NAMALWA (cell line): ENCODE measurements around the gene CISD1.

Experiments used
- DNase-seq: peaks from one replicate; pipeline ENCODE4 v3.0.0-alpha.2; 2015; ENCODE audit warnings: low spot score

CISD1 gene

DNA sequence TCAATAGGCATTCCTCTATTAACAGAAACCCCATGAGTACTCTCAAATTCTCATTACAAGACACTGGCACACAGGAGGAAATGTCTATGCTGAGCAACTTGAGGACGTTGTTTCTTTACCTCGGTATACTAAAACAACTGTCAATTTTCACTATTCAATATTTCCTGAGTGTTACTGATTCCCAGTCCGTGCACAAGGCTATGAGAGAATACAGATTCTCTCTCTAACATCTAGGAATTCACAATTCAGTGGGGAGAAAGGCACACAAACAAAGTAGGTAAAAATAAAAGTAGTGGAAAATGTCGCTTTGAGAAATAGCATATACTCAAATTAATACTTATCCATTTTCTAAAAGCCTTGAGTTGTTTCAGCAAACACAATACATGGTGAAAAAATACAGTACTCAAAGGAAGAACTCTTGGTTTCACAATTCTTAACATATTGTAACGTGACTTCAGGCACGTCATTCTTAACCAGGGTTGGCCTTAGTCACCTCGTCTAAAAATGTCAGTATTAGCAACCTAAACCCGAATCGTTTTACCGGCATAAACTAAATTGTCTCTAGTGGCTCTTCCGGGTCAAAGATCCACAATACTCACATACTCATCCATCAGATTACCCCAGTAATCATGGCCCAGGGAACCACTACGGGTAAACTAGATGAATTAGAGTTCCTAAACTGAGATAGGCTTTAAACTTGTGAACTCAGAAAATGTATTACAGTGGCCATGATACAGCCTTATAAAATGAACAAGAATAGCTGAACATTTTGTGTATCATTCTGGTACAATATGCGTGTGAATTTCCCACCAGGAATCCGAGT, 2.7 kb upstream of the CISD1 start:
- peak; percentile 84 for DNase-seq

DNA sequence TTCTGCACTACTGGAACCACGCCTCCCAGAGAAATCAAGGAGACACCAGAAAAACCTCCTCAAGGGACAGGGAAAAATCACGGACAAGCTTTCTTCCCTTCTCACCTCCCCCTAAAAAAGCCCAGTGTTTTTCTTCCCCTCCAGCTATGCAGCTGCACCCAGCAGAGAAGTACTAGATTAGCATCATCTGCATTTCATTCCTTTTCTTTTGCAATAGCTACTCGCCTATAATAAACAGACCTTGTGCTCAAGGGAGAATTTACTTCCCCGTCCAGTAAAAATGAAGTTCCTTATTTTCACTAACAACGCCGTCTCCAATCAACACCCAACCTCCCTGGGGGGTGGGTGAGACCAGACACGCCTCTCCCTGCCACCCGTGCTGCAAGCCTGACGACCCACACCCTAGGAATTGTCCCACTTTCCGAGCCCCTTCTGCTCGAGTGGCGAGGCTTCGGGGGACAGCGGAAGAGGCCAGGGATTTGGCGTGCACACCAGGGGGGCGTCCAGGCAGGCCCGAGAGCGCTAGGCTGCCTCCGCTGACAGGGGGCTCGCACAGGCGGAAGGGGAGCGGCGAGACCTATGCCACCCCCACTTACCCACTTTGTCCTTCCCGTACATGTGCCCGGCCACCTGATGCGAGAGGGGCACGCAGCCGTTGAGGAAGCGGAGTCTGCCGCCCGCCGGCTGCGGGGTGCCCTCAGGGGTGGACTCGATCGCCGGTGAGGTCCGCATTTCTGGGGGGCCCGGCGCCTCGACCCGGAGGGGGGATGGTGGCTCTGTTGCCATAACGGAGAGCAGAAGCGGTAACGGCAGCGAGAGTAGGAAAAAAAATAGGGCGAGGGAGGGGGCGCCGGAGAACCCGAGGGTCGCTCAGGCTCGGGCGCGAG, 1.9 kb upstream of the CISD1 start:
- DNase-seq: peak; percentile 87

GRCh38 chr10:58267713-58268453, 1.1 kb upstream of the CISD1 start, which contains the start of gene IPMK:
Gene IPMK (minus strand): TSS chr10:58267894. CDS start chr10:58267611, 283 bp downstream.
- DNase-seq: peak; percentile 94

- DNase-seq: no peak
These were observed 462 bp upstream of the CISD1 start for GRCh38 chr10:58268454-58268945.

- DNase-seq: no peak
These were observed 874 bp downstream of the CISD1 start for GRCh38 chr10:58269782-58270290.

- DNase-seq: no peak
These were observed 6.3 kb downstream of the CISD1 start for GRCh38 chr10:58275261-58275660.

DNA sequence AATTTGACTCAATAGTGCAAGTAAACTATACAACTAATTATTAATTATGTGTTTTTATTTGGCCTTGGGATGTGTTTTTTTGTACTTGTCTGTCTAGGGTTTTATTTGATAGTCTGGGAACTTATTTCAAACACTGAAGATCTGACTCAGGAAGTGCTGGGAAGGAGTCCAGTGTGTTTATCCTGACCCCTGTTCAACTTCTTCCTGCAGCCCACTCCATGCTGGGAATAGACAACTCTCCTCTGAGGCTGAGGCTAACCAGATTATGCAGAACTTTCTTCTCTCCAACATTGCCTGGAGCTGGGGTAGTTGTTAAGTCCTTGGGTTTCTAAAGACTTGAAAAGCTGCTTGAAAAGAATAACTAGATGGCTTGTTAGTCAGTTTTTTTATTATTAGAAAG, 6.9 kb downstream of the CISD1 start:
- no peak for DNase-seq

GRCh38 chr10:58278274-58278961, 9.5 kb downstream of the CISD1 start:
- no peak for DNase-seq

DNA sequence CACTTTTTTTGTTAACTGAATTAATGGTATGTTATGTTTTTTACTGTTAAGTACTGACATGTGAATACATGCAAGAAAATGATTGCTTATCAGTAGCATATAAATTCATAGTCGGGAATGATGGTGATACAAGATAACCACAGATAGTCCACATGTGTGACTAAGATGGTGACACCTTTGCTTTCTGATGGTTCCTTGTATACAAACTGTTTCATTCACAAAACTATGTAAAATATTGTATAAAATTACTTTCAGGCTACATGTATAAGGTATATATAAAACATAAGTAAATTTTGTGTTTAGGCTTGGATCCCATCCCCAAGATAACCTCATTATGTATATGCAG, 10.0 kb downstream of the CISD1 start:
- no peak for DNase-seq

DNA sequence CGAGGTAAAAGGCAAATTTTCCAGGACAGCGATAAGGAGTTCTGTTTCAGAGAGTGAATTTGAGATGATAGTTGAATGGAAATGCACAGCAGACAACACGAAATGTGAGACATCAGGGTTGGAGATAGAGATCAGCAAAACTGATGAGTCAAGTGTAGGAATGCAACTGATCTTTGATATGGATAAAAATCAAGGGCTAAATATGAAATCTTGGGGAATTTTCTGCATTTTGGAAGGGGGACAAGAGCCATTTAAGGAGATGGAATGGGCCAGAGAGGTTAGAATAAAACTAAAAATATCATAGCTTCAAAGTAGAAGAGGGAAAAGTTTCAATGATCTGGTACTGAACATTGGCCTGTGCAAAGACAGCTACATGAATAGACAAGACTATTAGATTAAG, 11.5 kb downstream of the CISD1 start:
- DNase-seq: no peak

DNA sequence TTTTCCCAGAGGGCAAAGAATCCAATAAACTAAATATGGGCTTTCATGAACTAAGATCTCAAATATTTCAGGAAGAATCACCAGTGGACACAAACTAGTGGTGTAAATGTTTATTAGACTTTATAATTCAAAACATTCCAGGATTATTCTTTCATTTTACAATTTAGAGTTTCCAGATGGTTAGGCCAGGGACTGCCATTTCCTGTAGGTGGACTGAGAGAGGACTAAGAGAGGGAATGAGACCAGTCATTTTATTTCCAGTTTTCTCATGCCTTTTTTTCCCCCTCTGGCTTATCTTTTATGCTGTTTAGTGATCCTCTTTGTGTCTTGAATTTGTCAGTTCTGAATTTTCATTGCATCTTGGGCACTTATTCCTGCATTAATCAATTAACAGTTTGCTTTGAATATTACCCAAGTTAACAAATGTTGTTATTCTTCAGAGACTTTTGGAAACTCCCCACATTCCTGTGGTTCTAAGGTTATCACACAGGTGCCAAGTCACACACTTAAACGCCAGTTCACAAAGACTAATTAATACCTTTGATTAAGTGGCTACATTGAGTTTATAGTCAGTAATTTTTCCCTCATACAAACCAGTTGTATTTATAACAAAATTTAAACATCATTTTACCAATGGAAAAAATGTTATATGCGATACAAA, 12.3 kb downstream of the CISD1 start:
- DNase-seq: no peak

- DNase-seq: no peak
These were observed 13.7 kb downstream of the CISD1 start for GRCh38 chr10:58282615-58283014.

DNA sequence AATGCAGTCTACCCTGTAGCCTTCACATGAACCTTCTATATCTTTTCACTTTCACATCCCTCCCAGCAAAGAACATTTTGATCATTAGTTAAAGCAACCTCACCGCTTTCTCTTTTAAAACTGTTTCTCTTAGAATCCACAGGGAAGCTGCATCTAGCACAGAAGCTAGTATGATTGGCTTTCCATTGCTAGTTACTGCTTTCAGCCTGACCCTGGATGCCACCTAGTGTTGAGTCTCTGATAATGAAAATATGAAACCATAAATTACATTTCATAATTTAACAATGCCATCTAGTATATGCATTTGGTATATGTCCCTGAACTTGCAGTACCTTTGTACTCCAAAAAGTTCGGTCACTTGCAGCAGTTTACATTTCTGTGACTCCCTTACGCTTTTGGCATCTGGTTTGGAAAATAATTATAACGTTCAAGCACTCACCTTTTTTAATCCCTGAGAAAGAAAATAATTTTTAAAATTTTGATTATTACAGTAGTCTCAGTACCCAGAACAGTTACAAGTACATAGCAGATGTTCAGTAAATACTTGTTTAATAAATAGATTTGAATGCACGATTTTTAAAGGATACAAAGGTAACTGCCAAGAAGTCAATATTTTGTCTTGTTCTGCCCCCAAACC, 22.7 kb downstream of the CISD1 start:
- peak; percentile 68 for DNase-seq

DNA sequence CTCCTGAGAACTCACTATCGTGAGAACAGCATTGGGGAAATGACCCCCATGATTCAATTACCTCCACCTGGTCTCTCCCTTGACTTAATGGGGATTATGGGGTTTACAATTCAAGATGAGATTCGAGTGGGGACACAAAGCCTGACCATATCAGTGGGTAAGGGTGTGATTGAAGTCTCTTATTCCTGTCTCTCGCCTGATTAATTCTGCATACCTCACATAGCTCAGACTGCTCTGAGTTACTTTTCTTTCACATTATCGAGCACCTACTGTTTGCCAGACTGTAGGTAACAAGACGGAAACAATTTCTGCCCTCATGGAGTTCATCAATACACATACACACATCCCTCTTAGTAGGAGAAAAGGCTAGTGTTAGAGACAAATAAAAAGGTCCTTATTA, 25.0 kb downstream of the CISD1 start:
- DNase-seq: no peak

- peak; percentile 84 for DNase-seq
These were observed 30.6 kb downstream of the CISD1 start for GRCh38 chr10:58299580-58299979.

- no peak for DNase-seq
These were observed 31.7 kb downstream of the CISD1 start for GRCh38 chr10:58300676-58301075.

GRCh38 chr10:58302254-58302653, 33.3 kb downstream of the CISD1 start:
- DNase-seq: no peak

DNA sequence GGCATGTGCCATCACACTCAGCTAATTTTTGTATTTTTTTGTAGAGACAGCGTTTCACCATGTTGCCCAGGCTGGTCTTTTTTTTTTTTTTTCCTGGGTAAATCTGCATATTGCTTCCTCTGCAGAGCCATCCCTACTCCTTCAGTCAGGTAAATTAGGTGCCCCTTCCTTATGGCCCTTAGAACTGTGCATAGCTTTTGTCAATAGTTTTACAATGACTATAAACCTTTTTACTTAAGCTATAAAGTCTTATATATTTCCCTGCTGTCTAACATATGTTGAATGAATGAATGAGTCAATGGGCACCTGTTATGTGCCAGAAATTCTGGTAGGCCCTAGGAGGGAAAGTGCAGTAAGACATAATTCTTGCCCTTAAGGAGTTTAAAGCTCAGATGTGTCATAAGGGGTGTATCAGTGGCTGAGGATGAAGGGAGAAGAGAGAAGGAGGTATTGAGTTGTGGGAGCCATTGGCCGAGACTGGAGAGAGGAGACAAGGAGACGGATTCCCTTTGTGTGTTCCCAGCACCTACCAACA, 35.2 kb downstream of the CISD1 start:
- no peak for DNase-seq

GRCh38 chr10:58305821-58306220, 36.9 kb downstream of the CISD1 start:
- DNase-seq: no peak

DNA sequence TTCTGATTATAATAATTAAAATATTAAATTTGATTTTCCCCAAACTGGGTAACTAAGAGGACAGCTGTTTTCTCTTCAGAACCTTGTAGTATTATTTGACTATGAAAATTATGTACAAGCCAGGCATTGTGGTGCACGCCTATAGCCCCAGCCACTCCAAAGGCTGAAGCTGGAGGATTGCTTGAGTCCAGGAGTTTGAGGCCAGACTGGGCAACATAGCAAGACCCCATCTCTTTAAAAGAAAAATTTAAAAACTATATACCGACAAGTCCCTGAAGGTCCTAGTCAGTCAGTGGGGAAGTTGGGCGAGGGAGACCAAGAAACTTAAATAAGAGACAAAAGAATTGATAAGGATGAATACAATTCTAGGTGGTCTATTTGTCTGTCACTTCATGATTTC, 38.7 kb downstream of the CISD1 start:
- DNase-seq: no peak
